HG03025 (cell line): Measurements from ENCODE around the gene NOTCH1.

Experiments used
- ATAC-seq: cut with Tn5 transposase; IDR thresholded peaks from one replicate; pipeline ENCODE4 v1.9.1; 2021; ENCODE audit warnings: mild to moderate bottlenecking, moderate library complexity; ENCODE audit not compliant: unreplicated experiment, low FRiP score

The NOTCH1 gene

GRCh38 chr9:136473354-136473721 lies 72.5 kb downstream of the NOTCH1 start:
- ATAC-seq: no peak

- no peak for ATAC-seq
Measured at GRCh38 chr9:136472640-136473353, 73.1 kb downstream of the NOTCH1 start.

- ATAC-seq: no peak
Measured at GRCh38 chr9:136471802-136472487, 73.9 kb downstream of the NOTCH1 start.

- ATAC-seq: no peak
Measured at GRCh38 chr9:136470792-136471469, 74.9 kb downstream of the NOTCH1 start.

- ATAC-seq: no peak
Measured at GRCh38 chr9:136470356-136470755, 75.5 kb downstream of the NOTCH1 start.

- ATAC-seq: no peak
Measured at GRCh38 chr9:136467766-136468165, 78.1 kb downstream of the NOTCH1 start.

- no peak for ATAC-seq
Measured at GRCh38 chr9:136466155-136466541, 79.7 kb downstream of the NOTCH1 start.

GRCh38 chr9:136465500-136466154 lies 80.2 kb downstream of the NOTCH1 start:
- ATAC-seq: no peak

GRCh38 chr9:136464241-136464640 lies 81.6 kb downstream of the NOTCH1 start:
- ATAC-seq: no peak

- ATAC-seq: no peak
Measured at GRCh38 chr9:136463578-136463977, 82.3 kb downstream of the NOTCH1 start.

- no peak for ATAC-seq
Measured at GRCh38 chr9:136462664-136463063, 83.2 kb downstream of the NOTCH1 start.

- ATAC-seq: no peak
Measured at GRCh38 chr9:136460772-136461325, 85.0 kb downstream of the NOTCH1 start.

- ATAC-seq: no peak
Measured at GRCh38 chr9:136459425-136459824, 86.4 kb downstream of the NOTCH1 start.

- ATAC-seq: no peak
Measured at GRCh38 chr9:136457326-136457725, 88.5 kb downstream of the NOTCH1 start.

- ATAC-seq: no peak
Measured at GRCh38 chr9:136456258-136456657, 89.6 kb downstream of the NOTCH1 start.

- ATAC-seq: no peak
Measured at GRCh38 chr9:136455043-136456002, 90.5 kb downstream of the NOTCH1 start.

GRCh38 chr9:136454026-136454796 lies 91.6 kb downstream of the NOTCH1 start:
- no peak for ATAC-seq

GRCh38 chr9:136453326-136453725 lies 92.5 kb downstream of the NOTCH1 start:
- no peak for ATAC-seq
